GM19452 (cell line): Measurements from ENCODE around the gene CTIF.

ENCODE experiments used
- ATAC-seq: cut with Tn5 transposase; IDR thresholded peaks from one replicate; pipeline ENCODE4 v1.9.1; 2021; ENCODE audit not compliant: unreplicated experiment

CTIF gene

DNA sequence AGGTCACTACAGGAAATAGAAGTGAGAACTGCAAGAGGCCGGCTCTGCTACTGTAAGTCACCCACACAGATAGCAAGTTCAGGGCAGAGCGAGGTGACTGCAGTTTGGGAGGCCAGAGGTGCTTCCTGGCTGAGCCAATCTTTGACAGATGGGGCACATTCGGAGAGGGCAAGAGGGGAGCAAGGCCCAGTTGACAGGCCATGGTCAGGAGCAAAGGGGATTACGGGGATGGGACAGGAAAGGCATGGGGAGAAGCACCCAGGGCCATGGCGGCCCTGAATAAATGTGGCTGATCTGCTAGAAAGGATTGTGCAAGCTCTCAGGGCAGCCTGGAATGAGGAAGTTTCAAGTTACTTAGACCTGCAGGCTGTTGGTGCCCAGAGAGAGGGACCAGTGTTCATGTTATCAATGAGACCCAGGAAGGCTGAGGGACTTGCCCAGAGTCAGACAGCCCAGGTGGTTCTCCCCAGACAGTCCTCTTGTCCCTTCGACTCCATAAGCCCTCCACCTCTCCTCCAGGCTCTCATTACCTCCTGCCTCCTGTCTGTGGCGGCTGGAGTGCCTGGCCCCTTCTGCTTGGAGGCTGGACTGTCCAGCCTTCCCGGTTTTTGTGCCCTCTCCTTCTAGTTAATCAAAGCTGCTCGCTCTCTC lies 123.3 kb downstream of the CTIF start:
- ATAC-seq: no peak

DNA sequence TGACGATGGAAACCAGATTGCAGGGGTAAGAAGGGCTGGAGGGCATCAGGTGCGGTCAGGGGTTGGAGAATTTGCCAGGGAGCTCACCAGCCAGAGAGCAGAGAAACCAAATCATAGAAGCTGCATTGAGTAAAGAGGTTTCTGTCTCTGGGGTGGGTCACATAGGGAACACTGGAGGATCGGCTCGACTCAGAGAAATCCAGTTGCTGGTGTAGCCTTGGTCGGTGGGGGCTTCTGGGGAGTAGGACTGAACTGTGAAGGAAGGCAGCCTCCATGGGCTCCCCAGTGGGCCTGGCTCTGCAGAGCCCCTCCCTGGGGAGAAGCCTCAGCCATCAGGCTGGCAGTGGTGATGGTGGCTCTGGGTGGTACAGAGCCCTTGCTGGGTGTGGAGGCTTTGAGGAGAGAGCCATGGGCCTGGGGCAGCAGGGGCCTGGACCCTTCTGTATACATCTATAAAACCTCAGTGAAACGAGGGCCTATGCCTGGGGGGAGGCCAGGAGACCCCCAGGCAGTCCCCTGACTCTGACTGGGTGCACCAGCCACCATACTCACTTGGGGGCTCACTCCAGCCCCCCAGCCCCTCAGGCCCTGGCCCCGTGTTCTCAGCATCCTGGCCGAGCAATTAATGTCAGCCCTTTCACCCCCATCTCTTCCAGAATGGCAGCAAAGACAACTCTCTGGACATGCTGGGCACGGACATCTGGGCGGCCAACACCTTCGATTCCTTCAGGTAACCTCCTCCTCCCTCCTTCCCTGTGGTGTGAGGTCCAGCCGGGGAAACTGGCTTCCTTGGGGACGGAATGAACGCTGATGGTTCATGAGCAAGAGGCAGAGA lies 124.5 kb downstream of the CTIF start:
- no peak for ATAC-seq

DNA sequence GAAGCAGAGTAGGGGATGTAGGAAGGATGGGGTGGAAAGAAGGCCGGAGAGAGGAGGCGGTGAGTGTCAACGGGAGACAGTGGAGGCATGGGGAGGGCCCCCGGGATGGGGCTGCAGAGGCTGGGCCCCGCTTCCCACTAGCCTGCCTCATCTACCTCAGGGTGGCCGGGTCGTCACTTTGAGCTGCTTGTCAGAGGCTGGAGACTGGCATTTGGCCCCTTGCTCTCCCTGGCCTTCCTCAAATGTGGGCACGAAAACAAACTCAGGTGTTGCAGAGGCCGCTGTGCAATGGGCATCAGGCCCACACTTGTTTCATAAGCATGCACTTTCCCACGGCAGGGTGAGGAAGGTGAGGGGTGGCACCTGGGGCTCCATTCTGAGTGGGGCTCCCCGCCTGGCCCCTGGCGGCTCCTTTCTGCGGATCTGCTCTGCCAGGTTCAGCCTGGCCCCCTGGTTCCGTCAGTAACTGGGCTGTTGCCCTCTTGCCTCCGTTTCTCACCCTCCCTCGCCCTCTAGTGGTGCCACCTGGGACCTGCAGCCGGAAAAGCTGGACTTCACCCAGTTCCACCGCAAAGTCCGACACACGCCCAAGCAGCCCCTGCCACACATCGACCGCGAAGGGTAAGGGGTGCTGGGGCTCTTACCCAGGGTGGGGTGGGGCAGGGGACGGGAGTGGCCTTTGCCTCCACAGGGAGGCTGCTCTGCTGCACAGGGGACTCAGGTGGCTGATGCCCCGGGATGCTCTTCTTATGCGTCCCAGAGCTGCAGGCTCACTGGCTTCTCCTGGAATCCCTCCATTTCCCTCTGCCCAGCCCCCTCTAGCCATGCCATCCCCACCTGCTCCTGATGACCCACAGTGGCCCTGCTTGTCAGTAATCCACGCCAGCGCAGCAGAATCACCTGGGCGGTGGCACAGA lies 125.4 kb downstream of the CTIF start:
- ATAC-seq: no peak

GRCh38 chr18:48665654-48666053 lies 126.8 kb downstream of the CTIF start:
- no peak for ATAC-seq

DNA sequence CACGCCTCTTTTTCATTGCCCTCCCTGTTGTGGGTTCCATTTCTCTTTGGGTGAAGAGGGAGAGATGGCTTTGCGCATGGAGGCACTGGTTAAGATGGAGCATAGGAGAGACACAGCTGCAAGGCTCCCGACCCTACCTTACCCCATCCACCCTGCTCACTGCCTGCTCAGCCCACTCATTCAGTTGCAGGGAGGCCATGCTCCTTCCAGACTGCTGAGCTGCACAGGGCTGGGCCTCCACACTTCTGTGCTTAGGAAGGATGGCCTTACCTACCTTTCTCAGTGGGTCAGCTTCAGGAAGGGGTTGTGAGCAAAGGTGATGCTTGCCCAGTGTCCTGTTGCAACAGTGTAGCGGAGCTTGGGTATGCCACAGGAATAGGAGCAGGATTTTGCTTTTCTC lies 127.8 kb downstream of the CTIF start:
- no peak for ATAC-seq

DNA sequence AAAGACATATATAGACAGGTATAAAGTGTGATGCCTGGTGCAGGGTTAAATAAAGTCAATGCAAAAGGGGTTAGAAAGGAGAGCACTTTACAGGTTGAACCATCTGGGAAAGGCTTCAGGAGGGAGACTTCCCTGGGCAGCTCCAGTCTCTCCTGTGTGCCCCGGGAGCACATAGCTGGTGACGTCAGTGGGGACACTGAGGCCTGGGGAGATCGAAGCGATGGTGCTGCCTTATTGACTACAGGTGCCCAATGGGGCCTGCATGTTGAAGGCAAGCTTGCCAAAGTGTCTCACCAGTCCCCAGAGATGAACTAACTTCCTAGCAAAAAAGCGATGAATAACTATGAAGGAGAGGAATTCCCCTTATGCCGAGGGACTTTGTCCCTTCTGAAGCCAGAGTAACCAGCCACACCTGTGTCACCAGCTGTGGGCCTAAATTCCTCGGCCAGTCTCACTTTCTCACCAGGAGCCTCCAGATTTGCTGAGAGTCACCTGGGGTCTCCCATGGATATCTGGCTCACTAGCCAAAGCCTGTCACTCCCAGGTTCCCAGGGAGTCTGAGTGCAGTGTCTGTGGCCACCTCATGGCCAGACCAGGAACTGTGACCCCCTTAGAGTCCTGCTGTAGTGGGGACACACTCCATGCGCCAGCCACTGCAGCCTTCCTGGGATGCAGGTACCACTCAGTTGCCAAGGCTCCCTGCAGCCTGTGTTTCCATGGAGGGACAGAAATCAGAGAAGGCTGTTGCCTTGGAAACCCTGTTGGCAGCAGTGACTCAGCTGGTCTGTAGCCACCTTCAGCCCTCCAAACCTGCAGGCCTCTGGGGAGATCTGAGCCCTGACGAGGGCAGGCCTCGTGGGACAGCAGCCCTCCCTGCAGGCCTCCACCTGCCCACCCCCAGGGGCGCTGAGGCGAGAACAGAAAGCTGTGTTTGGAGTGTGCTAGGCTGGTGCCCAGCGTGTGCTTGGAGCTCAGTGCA lies 128.7 kb downstream of the CTIF start:
- no peak for ATAC-seq

DNA sequence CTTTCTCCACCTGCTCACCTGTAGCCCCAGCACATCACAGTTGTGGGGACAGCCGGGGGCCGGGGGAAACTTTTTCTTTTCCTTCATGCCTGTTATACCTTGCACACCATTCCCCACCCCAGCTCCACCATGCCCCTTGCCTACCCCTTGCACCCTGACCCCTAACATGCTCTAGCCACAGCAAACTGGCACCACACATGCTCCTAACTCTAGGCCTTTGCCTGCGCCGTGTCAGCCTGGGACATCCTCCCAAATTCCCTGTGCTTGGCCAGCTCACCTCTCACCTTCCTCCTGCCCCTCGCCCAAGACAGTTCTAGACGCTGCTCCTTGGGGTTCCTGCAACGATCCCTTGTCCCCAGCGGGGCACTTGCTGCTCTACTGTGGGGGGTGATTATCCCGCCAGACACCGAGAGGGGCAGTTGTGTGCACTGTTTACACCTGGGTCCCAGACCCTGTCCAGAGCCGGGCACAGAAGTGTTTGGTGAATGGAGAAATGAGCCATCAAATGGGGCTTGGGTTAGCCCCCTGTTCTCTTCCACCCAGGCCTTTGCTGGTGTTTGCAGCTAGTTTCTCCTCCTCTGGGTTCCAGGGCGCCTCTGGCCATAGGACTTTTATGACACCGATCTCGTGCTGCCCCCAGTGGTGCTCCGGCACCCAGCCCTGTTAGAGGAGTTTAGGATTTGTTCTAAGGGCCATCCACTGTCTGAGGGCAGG lies 129.8 kb downstream of the CTIF start:
- ATAC-seq: no peak

DNA sequence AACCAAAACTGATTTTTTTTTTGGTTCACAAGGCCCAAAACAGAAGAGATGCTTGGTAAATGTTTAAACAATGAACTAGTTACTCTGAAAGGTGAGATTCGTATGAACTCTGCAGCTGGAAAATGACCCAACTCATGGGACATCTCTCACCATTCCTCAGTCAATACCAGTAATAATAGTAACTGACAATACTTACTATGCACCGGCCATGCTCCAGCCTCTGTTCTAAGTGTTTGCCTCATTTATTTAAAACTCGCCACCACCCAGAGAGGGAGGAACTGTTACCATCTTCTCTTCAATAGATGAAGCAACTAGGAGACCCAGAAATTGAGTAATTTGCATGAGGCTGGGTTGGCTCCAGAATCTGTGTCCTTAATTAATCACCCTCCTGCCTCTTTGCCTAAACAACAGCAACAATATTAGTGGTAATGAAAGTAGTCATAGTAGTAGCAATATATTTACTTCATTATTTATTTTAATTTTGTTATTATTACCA lies 130.4 kb downstream of the CTIF start:
- no peak for ATAC-seq

DNA sequence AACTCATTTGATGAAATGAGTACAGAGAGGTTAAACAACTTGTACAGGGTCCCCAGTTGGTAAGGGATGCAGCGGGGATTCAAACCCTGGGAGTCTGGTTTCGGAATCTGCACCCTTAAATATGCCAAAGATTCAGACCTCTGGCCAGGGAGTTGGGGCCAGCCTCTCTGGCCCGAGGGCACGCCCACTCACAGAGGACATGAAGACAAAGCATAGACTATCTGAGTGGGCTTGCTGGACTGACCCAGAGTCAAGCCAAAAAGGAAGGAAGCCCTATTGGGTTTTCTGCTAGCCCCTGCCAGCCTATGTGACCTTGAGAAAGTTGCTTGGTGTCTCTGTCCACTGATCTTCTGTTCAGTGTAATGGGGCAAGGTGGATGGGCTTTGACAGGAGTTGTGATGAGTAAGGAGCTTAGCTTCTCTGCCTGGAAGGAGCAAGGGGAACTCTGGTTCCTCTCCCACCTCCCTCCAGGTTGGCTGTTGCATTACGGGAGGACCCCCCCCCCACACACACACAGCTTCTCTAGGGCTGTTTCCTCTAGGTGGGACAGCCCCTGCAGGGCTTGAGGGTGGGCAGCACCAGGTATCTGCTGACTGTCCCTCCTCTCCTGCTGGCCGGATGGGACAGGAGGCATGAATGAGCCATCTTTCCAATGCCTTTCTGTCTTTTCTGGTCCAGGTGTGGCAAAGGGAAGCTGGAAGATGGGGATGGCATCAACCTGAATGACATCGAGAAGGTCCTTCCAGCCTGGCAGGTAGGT lies 131.3 kb downstream of the CTIF start:
- no peak for ATAC-seq

DNA sequence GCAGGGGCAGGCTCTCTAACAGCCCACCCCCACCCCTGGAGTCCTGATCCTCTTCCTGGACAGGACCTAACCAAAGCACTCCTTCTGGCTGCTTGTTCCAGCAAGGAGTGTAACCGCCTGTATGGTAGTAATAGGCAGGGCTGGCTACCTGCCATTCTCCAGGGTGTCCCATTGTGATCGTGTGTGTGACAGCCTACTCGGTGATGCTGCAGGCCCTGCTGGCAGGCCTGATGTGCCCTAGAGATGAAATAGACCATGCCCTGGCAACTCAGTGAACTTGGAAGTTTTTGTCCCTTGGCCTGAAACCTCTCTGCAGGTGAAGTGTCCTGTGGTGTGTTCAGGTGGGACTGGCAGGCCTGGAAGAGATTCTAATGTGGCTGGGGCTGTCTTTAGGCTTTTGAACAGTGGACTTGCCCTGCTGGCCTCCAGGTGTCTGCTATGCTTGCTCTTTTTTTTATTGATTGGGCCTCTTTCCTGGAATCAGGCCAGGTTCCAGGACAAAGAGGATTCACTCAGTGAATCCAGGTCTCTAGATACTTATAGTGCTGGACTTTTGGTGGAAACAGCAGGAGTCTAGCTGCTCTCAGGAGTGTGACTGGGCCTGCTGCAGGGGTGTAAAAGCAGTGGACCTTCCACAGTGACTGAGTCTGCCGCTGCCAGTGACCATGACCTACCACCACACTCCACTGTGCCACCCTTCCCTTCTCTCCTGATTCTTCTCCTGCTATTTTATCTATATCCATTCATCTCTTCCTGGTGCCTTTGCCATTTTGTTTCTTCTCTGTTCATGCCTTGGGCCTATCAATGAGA lies 132.1 kb downstream of the CTIF start:
- no peak for ATAC-seq

GRCh38 chr18:48671561-48671945 lies 132.7 kb downstream of the CTIF start:
- ATAC-seq: no peak

- ATAC-seq: no peak
These were observed 134.0 kb downstream of the CTIF start for GRCh38 chr18:48672671-48673340.

GRCh38 chr18:48673456-48673852 lies 134.6 kb downstream of the CTIF start:
- no peak for ATAC-seq

DNA sequence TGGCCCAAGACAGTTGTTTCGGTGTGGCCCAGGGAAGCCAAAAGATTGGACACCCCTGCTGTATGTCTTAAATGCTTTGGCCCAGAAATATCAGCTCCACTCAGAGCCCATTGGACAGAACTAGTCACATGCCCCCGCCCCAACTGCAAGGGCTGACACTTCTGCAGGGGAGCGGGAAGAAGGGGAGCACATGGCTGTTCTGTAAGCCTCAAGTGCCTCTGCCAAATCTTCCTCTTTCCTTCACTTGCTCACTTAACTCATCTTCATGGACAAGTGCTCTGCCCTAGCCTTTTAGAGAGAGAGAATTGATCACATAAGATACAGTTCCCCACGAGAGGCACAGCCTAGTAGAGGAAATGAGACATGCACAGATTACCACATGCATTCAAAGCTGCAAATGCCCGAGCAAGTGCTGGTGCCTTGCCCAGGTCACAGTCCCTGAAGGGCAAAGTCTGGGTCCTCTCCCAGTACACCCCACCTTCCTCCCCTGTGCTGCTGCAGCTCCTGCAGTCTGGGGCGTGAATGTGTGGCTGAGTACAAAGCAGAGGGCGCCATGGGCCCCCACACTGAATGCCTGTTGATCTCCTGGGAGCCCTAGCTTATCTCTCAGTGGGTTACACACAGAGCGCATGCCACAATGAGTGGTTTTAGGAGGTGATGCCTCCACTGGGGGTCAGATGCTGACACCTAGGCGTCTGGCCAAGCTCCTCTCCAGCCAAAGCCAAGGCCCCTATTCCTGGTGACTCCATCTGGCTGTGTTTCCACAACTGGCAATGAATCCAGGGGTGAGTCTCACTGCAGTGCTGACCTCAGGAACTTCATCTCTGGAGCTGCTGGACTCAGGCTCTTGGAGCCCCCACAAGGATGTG lies 135.3 kb downstream of the CTIF start:
- no peak for ATAC-seq

DNA sequence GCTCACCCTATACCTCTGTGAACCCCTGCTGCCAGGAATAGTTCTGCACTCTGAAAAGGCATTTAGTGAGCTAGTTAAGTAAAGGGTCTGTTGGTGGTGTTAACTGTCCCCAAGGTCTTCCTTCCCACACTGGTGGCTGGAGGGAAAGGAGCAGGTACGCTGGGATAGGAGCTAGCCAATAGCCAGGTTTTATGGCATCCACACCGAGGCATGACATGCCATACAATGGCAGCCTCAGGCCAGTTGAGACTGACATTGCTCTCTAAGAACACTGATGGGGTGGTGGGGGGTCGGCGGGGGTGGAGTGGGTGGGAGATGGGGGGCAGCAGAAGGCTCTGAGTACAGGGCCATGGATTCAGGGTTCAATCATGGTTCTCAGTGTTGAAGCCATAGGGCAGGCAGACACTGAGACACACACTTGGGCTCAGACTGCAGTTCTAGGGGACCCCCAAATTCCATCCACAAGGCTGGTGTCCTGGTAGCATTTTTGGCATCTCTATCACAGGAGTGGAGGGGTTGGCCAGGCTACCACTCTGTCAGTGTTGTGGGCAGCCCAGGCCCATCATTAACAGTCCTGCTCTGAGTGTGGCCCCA lies 136.0 kb downstream of the CTIF start:
- peak; percentile 6 for ATAC-seq

- peak; percentile 88 for ATAC-seq
These were observed 136.5 kb downstream of the CTIF start for GRCh38 chr18:48675352-48675761.
